Measurements from ENCODE around the gene CYP27A1.

CYP27A1 gene

DNA sequence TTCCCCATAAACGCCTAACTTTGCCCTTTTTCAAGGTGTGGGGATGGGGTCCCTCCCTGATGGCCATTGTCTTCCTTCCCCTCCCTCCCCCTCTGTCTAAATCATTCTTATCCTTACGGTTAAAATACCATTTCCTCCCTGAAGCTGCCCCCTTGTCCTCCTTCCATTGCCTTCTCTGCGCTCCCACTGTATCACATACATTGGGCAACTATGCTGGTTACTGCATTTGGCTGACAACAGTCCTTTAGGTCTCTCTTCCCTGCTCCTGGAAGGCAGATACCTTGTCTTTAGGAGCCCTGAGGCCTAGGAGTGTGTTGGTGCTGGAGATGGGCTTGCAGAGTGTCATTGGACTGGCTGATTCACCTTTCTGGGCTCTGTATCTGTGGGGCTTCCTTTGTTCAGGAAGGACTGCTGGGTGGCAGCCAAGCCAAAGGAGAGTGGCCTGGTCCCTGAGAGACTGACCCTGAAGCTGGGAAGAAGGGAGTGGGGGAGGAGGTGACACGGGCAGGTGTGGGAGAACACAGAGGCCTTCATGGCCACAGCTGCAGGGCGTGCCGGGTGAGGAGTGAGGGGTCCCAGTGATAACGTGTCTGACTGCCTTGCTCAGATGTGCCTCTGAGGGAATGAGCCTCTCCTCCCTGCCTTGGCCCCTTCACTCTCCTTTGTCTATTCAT is 79.8 kb downstream of the CYP27A1 start:
- no peak for TF ChIP-seq ARNTL (CRISPR knock-in tag; IDR thresholded peaks at IDR 0.05; ENCODE audit: borderline replicate concordance, low read depth)
- TF ChIP-seq, protein P1, sequence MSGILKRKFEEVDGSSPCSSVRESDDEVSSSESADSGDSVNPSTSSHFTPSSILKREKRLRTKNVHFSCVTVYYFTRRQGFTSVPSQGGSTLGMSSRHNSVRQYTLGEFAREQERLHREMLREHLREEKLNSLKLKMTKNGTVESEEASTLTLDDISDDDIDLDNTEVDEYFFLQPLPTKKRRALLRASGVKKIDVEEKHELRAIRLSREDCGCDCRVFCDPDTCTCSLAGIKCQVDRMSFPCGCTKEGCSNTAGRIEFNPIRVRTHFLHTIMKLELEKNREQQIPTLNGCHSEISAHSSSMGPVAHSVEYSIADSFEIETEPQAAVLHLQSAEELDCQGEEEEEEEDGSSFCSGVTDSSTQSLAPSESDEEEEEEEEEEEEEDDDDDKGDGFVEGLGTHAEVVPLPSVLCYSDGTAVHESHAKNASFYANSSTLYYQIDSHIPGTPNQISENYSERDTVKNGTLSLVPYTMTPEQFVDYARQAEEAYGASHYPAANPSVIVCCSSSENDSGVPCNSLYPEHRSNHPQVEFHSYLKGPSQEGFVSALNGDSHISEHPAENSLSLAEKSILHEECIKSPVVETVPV (CRISPR knock-in tag; IDR thresholded peaks at IDR 0.05): no peak
- TF ChIP-seq ESRRG (CRISPR knock-in tag; IDR thresholded peaks at IDR 0.05): no peak
- no peak for TF ChIP-seq ZNF8 (CRISPR knock-in tag; IDR thresholded peaks at IDR 0.05)
- TF ChIP-seq TOX (CRISPR knock-in tag; IDR thresholded peaks at IDR 0.05; ENCODE audit: borderline replicate concordance): no peak
- no peak for TF ChIP-seq OSR1 (CRISPR knock-in tag; IDR thresholded peaks at IDR 0.05)
- no peak for TF ChIP-seq RARB (CRISPR knock-in tag; IDR thresholded peaks at IDR 0.05)
- TF ChIP-seq ZFP3 (CRISPR knock-in tag; IDR thresholded peaks at IDR 0.05): no peak
- no peak for TF ChIP-seq ZC3H10 (CRISPR knock-in tag; IDR thresholded peaks at IDR 0.05)
- TF ChIP-seq, protein P2, sequence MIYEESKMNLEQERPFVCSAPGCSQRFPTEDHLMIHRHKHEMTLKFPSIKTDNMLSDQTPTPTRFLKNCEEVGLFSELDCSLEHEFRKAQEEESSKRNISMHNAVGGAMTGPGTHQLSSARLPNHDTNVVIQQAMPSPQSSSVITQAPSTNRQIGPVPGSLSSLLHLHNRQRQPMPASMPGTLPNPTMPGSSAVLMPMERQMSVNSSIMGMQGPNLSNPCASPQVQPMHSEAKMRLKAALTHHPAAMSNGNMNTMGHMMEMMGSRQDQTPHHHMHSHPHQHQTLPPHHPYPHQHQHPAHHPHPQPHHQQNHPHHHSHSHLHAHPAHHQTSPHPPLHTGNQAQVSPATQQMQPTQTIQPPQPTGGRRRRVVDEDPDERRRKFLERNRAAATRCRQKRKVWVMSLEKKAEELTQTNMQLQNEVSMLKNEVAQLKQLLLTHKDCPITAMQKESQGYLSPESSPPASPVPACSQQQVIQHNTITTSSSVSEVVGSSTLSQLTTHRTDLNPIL (CRISPR knock-in tag; IDR thresholded peaks at IDR 0.05; ENCODE audit: low read depth): no peak
- TF ChIP-seq CSDC2 (CRISPR knock-in tag; IDR thresholded peaks at IDR 0.05): no peak
- TF ChIP-seq ISL1 (CRISPR knock-in tag; IDR thresholded peaks at IDR 0.05): no peak
- ATAC-seq: no peak

DNA sequence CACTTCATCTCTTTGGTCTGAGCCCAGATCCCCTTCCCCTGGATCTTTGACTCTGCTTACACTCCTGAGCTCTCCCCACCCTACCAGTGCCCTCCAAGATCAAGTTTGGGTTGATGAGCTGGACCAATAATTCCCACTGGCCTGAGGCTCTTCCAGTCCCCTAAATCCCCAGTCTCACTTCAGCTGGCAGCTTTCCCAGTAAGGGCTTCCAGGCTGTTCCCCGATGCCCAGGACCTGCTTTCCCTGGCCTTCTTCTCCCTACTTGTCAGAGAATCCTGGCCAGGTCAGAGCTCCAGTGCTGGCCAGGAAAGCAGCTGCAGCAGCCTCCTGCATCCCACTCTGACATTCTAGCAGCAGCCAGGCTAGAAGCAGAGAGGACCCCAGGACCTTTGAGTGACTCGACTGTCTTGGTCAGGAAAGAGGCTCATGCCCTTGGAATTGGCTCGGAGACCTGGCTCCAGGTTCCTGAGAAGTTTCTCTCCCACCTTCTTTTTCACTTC is 81.1 kb downstream of the CYP27A1 start:
- no peak for ATAC-seq

More for the DNA sequence above, 81.1 kb downstream of the CYP27A1 start:
- TF ChIP-seq, protein P3, sequence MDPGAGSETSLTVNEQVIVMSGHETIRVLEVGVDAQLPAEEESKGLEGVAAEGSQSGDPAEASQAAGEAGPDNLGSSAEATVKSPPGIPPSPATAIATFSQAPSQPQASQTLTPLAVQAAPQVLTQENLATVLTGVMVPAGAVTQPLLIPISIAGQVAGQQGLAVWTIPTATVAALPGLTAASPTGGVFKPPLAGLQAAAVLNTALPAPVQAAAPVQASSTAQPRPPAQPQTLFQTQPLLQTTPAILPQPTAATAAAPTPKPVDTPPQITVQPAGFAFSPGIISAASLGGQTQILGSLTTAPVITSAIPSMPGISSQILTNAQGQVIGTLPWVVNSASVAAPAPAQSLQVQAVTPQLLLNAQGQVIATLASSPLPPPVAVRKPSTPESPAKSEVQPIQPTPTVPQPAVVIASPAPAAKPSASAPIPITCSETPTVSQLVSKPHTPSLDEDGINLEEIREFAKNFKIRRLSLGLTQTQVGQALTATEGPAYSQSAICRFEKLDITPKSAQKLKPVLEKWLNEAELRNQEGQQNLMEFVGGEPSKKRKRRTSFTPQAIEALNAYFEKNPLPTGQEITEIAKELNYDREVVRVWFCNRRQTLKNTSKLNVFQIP (CRISPR knock-in tag; IDR thresholded peaks at IDR 0.05; ENCODE audit: borderline replicate concordance, low read depth): no peak
- TF ChIP-seq OSR1 (CRISPR knock-in tag; IDR thresholded peaks at IDR 0.05): no peak
- TF ChIP-seq PPARA (CRISPR knock-in tag; IDR thresholded peaks at IDR 0.05; ENCODE audit: borderline replicate concordance): no peak
- TF ChIP-seq RARB (CRISPR knock-in tag; IDR thresholded peaks at IDR 0.05): no peak
- TF ChIP-seq ZNF565 (CRISPR knock-in tag; conservative IDR thresholded peaks at IDR 0.05; ENCODE audit: low read depth): no peak
- TF ChIP-seq ZFP3 (CRISPR knock-in tag; IDR thresholded peaks at IDR 0.05): no peak
- TF ChIP-seq, protein P1 (CRISPR knock-in tag; IDR thresholded peaks at IDR 0.05): no peak
- no peak for TF ChIP-seq ZC3H10 (CRISPR knock-in tag; IDR thresholded peaks at IDR 0.05)
- no peak for TF ChIP-seq ISL1 (CRISPR knock-in tag; IDR thresholded peaks at IDR 0.05)
- TF ChIP-seq, protein P4, sequence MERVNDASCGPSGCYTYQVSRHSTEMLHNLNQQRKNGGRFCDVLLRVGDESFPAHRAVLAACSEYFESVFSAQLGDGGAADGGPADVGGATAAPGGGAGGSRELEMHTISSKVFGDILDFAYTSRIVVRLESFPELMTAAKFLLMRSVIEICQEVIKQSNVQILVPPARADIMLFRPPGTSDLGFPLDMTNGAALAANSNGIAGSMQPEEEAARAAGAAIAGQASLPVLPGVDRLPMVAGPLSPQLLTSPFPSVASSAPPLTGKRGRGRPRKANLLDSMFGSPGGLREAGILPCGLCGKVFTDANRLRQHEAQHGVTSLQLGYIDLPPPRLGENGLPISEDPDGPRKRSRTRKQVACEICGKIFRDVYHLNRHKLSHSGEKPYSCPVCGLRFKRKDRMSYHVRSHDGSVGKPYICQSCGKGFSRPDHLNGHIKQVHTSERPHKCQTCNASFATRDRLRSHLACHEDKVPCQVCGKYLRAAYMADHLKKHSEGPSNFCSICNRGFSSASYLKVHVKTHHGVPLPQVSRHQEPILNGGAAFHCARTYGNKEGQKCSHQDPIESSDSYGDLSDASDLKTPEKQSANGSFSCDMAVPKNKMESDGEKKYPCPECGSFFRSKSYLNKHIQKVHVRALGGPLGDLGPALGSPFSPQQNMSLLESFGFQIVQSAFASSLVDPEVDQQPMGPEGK (CRISPR knock-in tag; IDR thresholded peaks at IDR 0.05; ENCODE audit: borderline replicate concordance): no peak
- no peak for TF ChIP-seq TCF4 (CRISPR knock-in tag; IDR thresholded peaks at IDR 0.05; ENCODE audit: borderline replicate concordance)
- TF ChIP-seq CSDC2 (CRISPR knock-in tag; IDR thresholded peaks at IDR 0.05): no peak
- no peak for TF ChIP-seq ZNF70 (CRISPR knock-in tag; IDR thresholded peaks at IDR 0.05)

Measured in SK-N-SH treated with all-trans-retinoic acid at 6 μM for 48 hours (cell line).